K562 (cell line): Measurements from ENCODE around the gene ZNF618. TPM values are rescaled to one million over a fixed set of nuclear protein-coding genes. Genes with fewer than 3 reads are reported as not detected.

Experiments
- ATAC-seq: fragments of 200-7000 bp; cut with Tn5 transposase; 3 replicates; pipeline ENCODE4 v1.9.1; 2020; ENCODE audit warnings: moderate library complexity
- BruUV-seq: library from RNA; stranded (reverse); fragments of 400-500 nt; replicated peaks from 2 replicates; lab custom pipeline; 2021; lab: Mats Ljungman, UMichigan
- CTCF ChIA-PET: fragments of 300-600 bp; formaldehyde crosslinking; extraction: SDS; loops from one replicate; lab custom pipeline; 2021; ENCODE audit warnings: low intra/inter-chr PET ratio; lab: Yijun Ruan, JAX
- POLR2A ChIA-PET: fragments of 300-600, 350-650 bp; sonication (Branson Sonifier 250); formaldehyde crosslinking; extraction: SDS; loops from one replicate; lab custom pipeline; 2021; ENCODE audit warnings: antibody characterized with exemption, inconsistent platforms; lab: Yijun Ruan, JAX
- DNase-seq, 4 experiments: peaks; one replicate each; pipeline versions ENCODE4 v3.0.0 to v3.0.0-alpha.2; 2011 to 2018; ENCODE audit warnings: low spot score in 3 of 4, mixed read lengths in 3 of 4; ENCODE audit errors: extremely low read depth in 1 of 4
- FAIRE-seq: peaks from 2 replicates; lab custom pipeline; 2011; peaks lifted over from hg19 to GRCh38; lab: Jason Lieb, UNC
- H2AFZ ChIP-seq: 2 replicates; pipeline ENCODE4 v1.6.0; 2011; ENCODE audit warnings: low read depth, low read length, control low read depth, inconsistent platforms
- H3K27ac ChIP-seq: fragments of 200-600 bp; 3 replicates; pipeline ENCODE4 v1.8.0; 2011; ENCODE audit warnings: low read depth, mild to moderate bottlenecking, control low read depth, inconsistent platforms, low read length, moderate library complexity, mixed read lengths; ENCODE audit errors: extremely low read depth
- H3K27me3 ChIP-seq, 2 experiments: fragments of 300-600 bp in 1 of 2; 2 replicates in 1 of 2; 3 replicates in 1 of 2; pipeline versions ENCODE4 v1.6.0 to v1.8.0; 2011; ENCODE audit warnings: inconsistent platforms in 2 of 2, low read length in 2 of 2, mild to moderate bottlenecking in 1 of 2, mixed read lengths in 1 of 2, moderate library complexity in 1 of 2; ENCODE audit not compliant: control insufficient read depth in 2 of 2, insufficient read depth in 2 of 2
- H3K36me3 ChIP-seq: fragments of 300-600 bp; 3 replicates; pipeline ENCODE4 v1.8.0; 2011; ENCODE audit warnings: mild to moderate bottlenecking, low read length, inconsistent platforms; ENCODE audit not compliant: control insufficient read depth, insufficient read depth
- H3K4me1 ChIP-seq, 2 experiments: fragments of 200-600 bp in 1 of 2; replicated peaks in 1 of 2; 2 replicates in 1 of 2; 3 replicates in 1 of 2; pipeline versions ENCODE4 v1.5.1 to v1.8.0; 2011; ENCODE audit warnings: inconsistent platforms in 2 of 2, low read length in 2 of 2, mild to moderate bottlenecking in 1 of 2, mixed read lengths in 1 of 2, moderate library complexity in 1 of 2; ENCODE audit not compliant: control insufficient read depth in 2 of 2, insufficient read depth in 2 of 2
- H3K4me2 ChIP-seq: 2 replicates; pipeline ENCODE4 v1.6.1; 2011; ENCODE audit warnings: low read length, control low read depth, inconsistent platforms, mixed read lengths; ENCODE audit not compliant: insufficient read depth
- H3K4me3 ChIP-seq: fragments of 200-600 bp; sonication (generic), shearing (Covaris generic); 2 replicates; pipeline ENCODE4 v1.5.1; 2016; ENCODE audit warnings: control low read depth, inconsistent platforms
- H3K79me2 ChIP-seq: fragments of 200-600 bp; 3 replicates; pipeline ENCODE4 v1.8.0; 2011; ENCODE audit warnings: low read length, inconsistent platforms; ENCODE audit not compliant: control insufficient read depth, insufficient read depth
- H3K9ac ChIP-seq, 2 experiments: 2 replicates each; pipeline versions ENCODE4 v1.6.0 to v1.6.1; 2011; ENCODE audit warnings: low read depth in 2 of 2, low read length in 2 of 2, control low read depth in 1 of 2, inconsistent platforms in 1 of 2, mild to moderate bottlenecking in 1 of 2, mixed read lengths in 1 of 2; ENCODE audit not compliant: insufficient read depth in 1 of 2
- H3K9me1 ChIP-seq: one replicate; pipeline ENCODE4 v1.6.0; 2011; ENCODE audit warnings: inconsistent platforms, mild to moderate bottlenecking, low read length, moderate library complexity; ENCODE audit not compliant: control insufficient read depth, insufficient read depth
- H3K9me3 ChIP-seq: replicated peaks from 2 replicates; pipeline ENCODE4 v1.5.1; 2011; ENCODE audit warnings: low read depth, low read length, inconsistent platforms; ENCODE audit not compliant: control insufficient read depth, insufficient read depth
- H4K20me1 ChIP-seq: replicated peaks from 2 replicates; pipeline ENCODE4 v1.6.1; 2011; ENCODE audit warnings: low read length, inconsistent platforms, mixed read lengths; ENCODE audit not compliant: control insufficient read depth, insufficient read depth
- CBX1 ChIP-seq: sonication (generic); IDR thresholded peaks from 2 replicates; pipeline ENCODE4 v1.6.1; 2016; ENCODE audit warnings: antibody characterized with exemption, low read depth, mild to moderate bottlenecking
- HNRNPK ChIP-seq: fragments of 200-400 bp; formaldehyde crosslinking; IDR thresholded peaks from one replicate; pipeline ENCODE4 v1.6.1; 2018; ENCODE audit warnings: mild to moderate bottlenecking, low read depth, low read length; ENCODE audit not compliant: poor library complexity, severe bottlenecking
- KDM2B ChIP-seq: fragments of 250-450 bp; sonication (Bioruptor Pico); IDR thresholded peaks from 2 replicates; pipeline ENCODE4 v1.8.0; 2021; ENCODE audit warnings: mild to moderate bottlenecking, moderate library complexity
- MCM7 ChIP-seq, 2 experiments: fragments of 450-650 bp; IDR thresholded peaks; 2 replicates each; pipeline ENCODE4 v1.6.1; 2016 to 2018
- MYNN ChIP-seq, 2 experiments: sonication (generic); formaldehyde crosslinking in 1 of 2; IDR thresholded peaks; 2 replicates each; pipeline versions ENCODE4 v1.5.0 to v1.6.1; 2016 to 2020; ENCODE audit warnings: antibody characterized with exemption in 1 of 2, missing genetic modification reagents in 1 of 2
- PHTF2 ChIP-seq: fragments of 250-450 bp; sonication (Bioruptor Pico); IDR thresholded peaks from 2 replicates; pipeline ENCODE4 v1.5.0; 2021; ENCODE audit warnings: mild to moderate bottlenecking
- PRMT5 ChIP-seq: sonication (generic); formaldehyde crosslinking; IDR thresholded peaks from 2 replicates; pipeline ENCODE4 v1.5.0; 2020; ENCODE audit warnings: missing genetic modification reagents
- SMARCA5 ChIP-seq: fragments of 450-650 bp; IDR thresholded peaks from 2 replicates; pipeline ENCODE4 v1.6.1; 2016
- ZNF133 ChIP-seq: fragments of 250-450 bp; sonication (Bioruptor Pico); IDR thresholded peaks from 2 replicates; pipeline ENCODE4 v1.4.0; 2020; ENCODE audit warnings: mild to moderate bottlenecking
- ZNF239 ChIP-seq: fragments of 250-450 bp; sonication (Bioruptor Pico); IDR thresholded peaks from 2 replicates; pipeline ENCODE4 v1.4.0; 2020; ENCODE audit warnings: mild to moderate bottlenecking
- ZNF717 ChIP-seq: fragments of 250-450 bp; sonication (Bioruptor Pico); IDR thresholded peaks from 2 replicates; pipeline ENCODE4 v1.5.0; 2021
- WGBS: fragments of 100-300 bp; shearing (Covaris generic); methylation state at CpG from one replicate; pipeline ENCODE4 v1.1.6; 2016; ENCODE audit warnings: low coverage, mixed read lengths; ENCODE audit not compliant: insufficient coverage; ENCODE audit errors: missing lambda C conversion rate; 5-methylcytosine and 5-hydroxymethylcytosine counted together
- in situ Hi-C: fragments of 300-500 bp; cut with MboI; formaldehyde crosslinking; loops from 4 replicates; pipeline ENCODE4 v1.15.0; 2018; ENCODE audit warnings: inconsistent platforms, mixed read lengths
- intact Hi-C: fragments of 100-400 bp; cut with micrococcal nuclease; formaldehyde crosslinking; loops from 2 replicates; pipeline ENCODE4 v1.14.2; 2022
- polyA plus RNA-seq, 8 experiments: library from polyadenylated mRNA; depleted of rRNA in 4 of 8; stranded (reverse) in 5 of 8; unstranded in 3 of 8; fragments of >200 nt; fragmentation: Nextera tagmentation in 2 of 8; fragmentation: Illumina TruSeq in 1 of 8; extraction: Ambion mirVana in 2 of 8; extraction: Trizol in 1 of 8; gene quantifications; 2 replicates each; pipeline versions ENCODE4 v1.2.1 to v1.2.3, GENCODE V29; 2011 to 2014; ENCODE audit warnings: inconsistent platforms in 1 of 8, missing spikeins in 1 of 8
- total RNA-seq, 7 experiments: library from RNA; depleted of rRNA in 6 of 7; stranded (reverse); fragments of >200 nt in 6 of 7; fragmentation: Illumina TruSeq in 2 of 7; extraction: Trizol in 2 of 7; gene quantifications; 2 replicates each; pipeline versions ENCODE4 v1.2.1 to v1.2.3, GENCODE V29; 2011 to 2021; ENCODE audit warnings: low replicate concordance in 1 of 7
- TF ChIP-seq, protein P1 (sequence below): sonication (generic); formaldehyde crosslinking; IDR thresholded peaks from 2 replicates; pipeline ENCODE4 v1.5.0; 2020; ENCODE audit warnings: missing genetic modification reagents
- TF ChIP-seq, protein P2 (sequence below): fragments of 450-650 bp; formaldehyde crosslinking; IDR thresholded peaks from 2 replicates; pipeline ENCODE4 v1.4.0; 2020; ENCODE audit warnings: mild to moderate bottlenecking
- TF ChIP-seq, protein P3 (sequence below): fragments of 200-800 bp; sonication (Bioruptor generic); IDR thresholded peaks from 2 replicates; pipeline ENCODE4 v1.6.1; 2017; ENCODE audit warnings: missing genetic modification characterization, missing compliant biosample characterization
- TF ChIP-seq, protein P4 (sequence below): fragments of 450-650 bp; formaldehyde crosslinking; IDR thresholded peaks from 2 replicates; pipeline ENCODE4 v1.4.0; 2020; ENCODE audit warnings: mild to moderate bottlenecking, moderate library complexity

The ZNF618 gene
- total and polyA plus RNA-seq, 9 of the 15 experiments (the other 6 are each of a cell fraction or from before 2014, with no cell fraction given): 0.08 to 13.7 (median 3.4) TPM

DNA sequence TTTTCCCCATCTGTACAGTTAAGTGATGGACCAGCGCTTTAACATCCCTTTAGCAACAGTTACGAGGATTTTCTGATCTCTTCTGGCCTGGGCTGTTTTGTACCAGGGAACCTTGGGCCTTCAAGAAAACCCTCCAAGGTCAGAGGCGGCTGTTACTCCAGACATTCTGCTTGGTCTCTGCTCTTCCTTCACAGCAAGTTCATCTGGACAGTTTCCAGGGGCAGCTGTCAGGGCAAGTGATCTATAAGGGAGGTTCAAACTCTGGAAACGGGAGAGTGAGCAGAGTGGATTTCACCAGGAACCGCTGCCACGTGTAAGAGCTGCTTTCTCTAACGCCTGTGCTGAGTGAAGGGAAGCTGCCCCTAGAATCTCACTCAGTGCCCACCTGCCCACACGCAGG is 36.7 kb downstream of the ZNF618 start:
- no peaks in the 10 kb centered on the region for H3K27me3 ChIP-seq
- FAIRE-seq: no peak
- intact Hi-C loops: no loop called here
- CTCF ChIA-PET: no interaction called here
- no peaks in the 10 kb centered on the region for H3K36me3 ChIP-seq
- no peak for ATAC-seq
- H3K27ac ChIP-seq: no peak overlapping the region
- no peaks in the 10 kb centered on the region for H3K9me1 ChIP-seq
- no peak for DNase-seq
- H3K9me3 ChIP-seq: no peaks in the 10 kb centered on the region
- no TSS peak for BruUV-seq
- no peaks in the 10 kb centered on the region; the same call in 1 of the 2 replicates for H4K20me1 ChIP-seq
- no peak overlapping the region for H3K4me3 ChIP-seq
- H2AFZ ChIP-seq: no peak overlapping the region
- TF ChIP-seq HNRNPK (no peak), ZNF717 (CRISPR knock-in tag) (no peak), SMARCA5 (no peak), KDM2B (CRISPR knock-in tag) (no peak), ZNF133 (CRISPR knock-in tag) (no peak), CBX1 (no peak), PRMT5 (CRISPR knock-in tag) (no peak), MYNN (IDR thresholded peaks at IDR 0.05) (no peak), MYNN (CRISPR knock-in tag; IDR thresholded peaks at IDR 0.05) (no peak), MCM7 (IDR thresholded peaks at IDR 0.05) (no peak), PHTF2 (CRISPR knock-in tag) (no peak), ZNF239 (no peak)
- TF ChIP-seq, protein P1, sequence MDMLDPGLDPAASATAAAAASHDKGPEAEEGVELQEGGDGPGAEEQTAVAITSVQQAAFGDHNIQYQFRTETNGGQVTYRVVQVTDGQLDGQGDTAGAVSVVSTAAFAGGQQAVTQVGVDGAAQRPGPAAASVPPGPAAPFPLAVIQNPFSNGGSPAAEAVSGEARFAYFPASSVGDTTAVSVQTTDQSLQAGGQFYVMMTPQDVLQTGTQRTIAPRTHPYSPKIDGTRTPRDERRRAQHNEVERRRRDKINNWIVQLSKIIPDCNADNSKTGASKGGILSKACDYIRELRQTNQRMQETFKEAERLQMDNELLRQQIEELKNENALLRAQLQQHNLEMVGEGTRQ: no peak
- TF ChIP-seq, protein P2, sequence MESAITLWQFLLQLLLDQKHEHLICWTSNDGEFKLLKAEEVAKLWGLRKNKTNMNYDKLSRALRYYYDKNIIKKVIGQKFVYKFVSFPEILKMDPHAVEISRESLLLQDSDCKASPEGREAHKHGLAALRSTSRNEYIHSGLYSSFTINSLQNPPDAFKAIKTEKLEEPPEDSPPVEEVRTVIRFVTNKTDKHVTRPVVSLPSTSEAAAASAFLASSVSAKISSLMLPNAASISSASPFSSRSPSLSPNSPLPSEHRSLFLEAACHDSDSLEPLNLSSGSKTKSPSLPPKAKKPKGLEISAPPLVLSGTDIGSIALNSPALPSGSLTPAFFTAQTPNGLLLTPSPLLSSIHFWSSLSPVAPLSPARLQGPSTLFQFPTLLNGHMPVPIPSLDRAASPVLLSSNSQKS (CRISPR knock-in tag): no peak
- TF ChIP-seq, protein P3, sequence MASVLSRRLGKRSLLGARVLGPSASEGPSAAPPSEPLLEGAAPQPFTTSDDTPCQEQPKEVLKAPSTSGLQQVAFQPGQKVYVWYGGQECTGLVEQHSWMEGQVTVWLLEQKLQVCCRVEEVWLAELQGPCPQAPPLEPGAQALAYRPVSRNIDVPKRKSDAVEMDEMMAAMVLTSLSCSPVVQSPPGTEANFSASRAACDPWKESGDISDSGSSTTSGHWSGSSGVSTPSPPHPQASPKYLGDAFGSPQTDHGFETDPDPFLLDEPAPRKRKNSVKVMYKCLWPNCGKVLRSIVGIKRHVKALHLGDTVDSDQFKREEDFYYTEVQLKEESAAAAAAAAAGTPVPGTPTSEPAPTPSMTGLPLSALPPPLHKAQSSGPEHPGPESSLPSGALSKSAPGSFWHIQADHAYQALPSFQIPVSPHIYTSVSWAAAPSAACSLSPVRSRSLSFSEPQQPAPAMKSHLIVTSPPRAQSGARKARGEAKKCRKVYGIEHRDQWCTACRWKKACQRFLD: no peak
- TF ChIP-seq, protein P4, sequence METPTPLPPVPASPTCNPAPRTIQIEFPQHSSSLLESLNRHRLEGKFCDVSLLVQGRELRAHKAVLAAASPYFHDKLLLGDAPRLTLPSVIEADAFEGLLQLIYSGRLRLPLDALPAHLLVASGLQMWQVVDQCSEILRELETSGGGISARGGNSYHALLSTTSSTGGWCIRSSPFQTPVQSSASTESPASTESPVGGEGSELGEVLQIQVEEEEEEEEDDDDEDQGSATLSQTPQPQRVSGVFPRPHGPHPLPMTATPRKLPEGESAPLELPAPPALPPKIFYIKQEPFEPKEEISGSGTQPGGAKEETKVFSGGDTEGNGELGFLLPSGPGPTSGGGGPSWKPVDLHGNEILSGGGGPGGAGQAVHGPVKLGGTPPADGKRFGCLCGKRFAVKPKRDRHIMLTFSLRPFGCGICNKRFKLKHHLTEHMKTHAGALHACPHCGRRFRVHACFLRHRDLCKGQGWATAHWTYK (CRISPR knock-in tag): no peak
- TF ChIP-seq, all 486 proteins: peak for 0
- in situ Hi-C loops: no loop called here
- Histone ChIP-seq H3K9ac (no peak overlapping the region), H3K4me2 (no peak overlapping the region), H3K79me2 (no peaks in the 10 kb centered on the region), H3K4me1 (no peaks in the 10 kb centered on the region)
- POLR2A ChIA-PET: no interaction called here
- 43% methylated on average over 7 of the region's 8 CpGs for WGBS
